ENCODE results near the gene RNASE4.
"Not testable (repeated sequence)": the region's sequence is repeated elsewhere in the genome, so short reads cannot be mapped to it uniquely, and the experiment has no call there.

Gene RNASE4

GRCh38 chr14:20733684-20734429, 49.5 kb downstream of the RNASE4 start:
- TF ChIP-seq CTCF (IDR thresholded peaks at IDR 0.05; ENCODE audit: low read depth, low read length) = no peak
- no peak overlapping the region for H3K4me3 ChIP-seq (ENCODE audit: low read depth, low read length)

- no peak overlapping the region for H3K4me3 ChIP-seq (ENCODE audit: low read depth, low read length)
- no peak for TF ChIP-seq CTCF (IDR thresholded peaks at IDR 0.05; ENCODE audit: low read depth, low read length)
Observed at GRCh38 chr14:20734430-20734806, 50.1 kb downstream of the RNASE4 start.

- not testable (repeated sequence) for H3K4me3 ChIP-seq (ENCODE audit: low read depth, low read length)
Observed at GRCh38 chr14:20738292-20738691, 53.9 kb downstream of the RNASE4 start.

- no peak overlapping the region for H3K4me3 ChIP-seq (ENCODE audit: low read depth, low read length)
- TF ChIP-seq CTCF (IDR thresholded peaks at IDR 0.05; ENCODE audit: low read depth, low read length) = no peak
Observed at GRCh38 chr14:20742132-20742531, 57.8 kb downstream of the RNASE4 start.

- TF ChIP-seq CTCF (IDR thresholded peaks at IDR 0.05; ENCODE audit: low read depth, low read length) = no peak
- H3K4me3 ChIP-seq (ENCODE audit: low read depth, low read length) = no peak overlapping the region
Observed at GRCh38 chr14:20743556-20743955, 59.2 kb downstream of the RNASE4 start.

- H3K4me3 ChIP-seq (ENCODE audit: low read depth, low read length) = no peak within 1 kb of the TSS
- no peak for TF ChIP-seq CTCF (IDR thresholded peaks at IDR 0.05; ENCODE audit: low read depth, low read length)
Observed at GRCh38 chr14:20745571-20746358, 61.4 kb downstream of the RNASE4 start, which contains the start of gene EDDM3A. TSS of gene EDDM3A (plus strand) at chr14:20745887. CDS start at chr14:20747581, 1,694 bp downstream.

GRCh38 chr14:20746566-20746965, 62.2 kb downstream of the RNASE4 start:
- no peak for TF ChIP-seq CTCF (IDR thresholded peaks at IDR 0.05; ENCODE audit: low read depth, low read length)
- H3K4me3 ChIP-seq (ENCODE audit: low read depth, low read length) = no peak overlapping the region

Measured in WI38 (cell line).